Measurements from ENCODE around the gene DNASE2.

Gene DNASE2

GRCh38 chr19:12834976-12835757 is 46.1 kb downstream of the DNASE2 start:
- DNase-seq, result peak; percentile 53
- Histone ChIP-seq H3K4me3 (ENCODE audit: low read depth, low read length) (peak overlapping the region; percentile 85), H3K27me3 (ENCODE audit: insufficient read depth, low read depth, severe bottlenecking) (no peaks in the 10 kb centered on the region), H3K9me3 (ENCODE audit: severe bottlenecking) (no peaks in the 10 kb centered on the region), H3K36me3 (peaks cover 6% of the 10 kb centered on the region), H3K27ac (peak overlapping the region; percentile 95; the same call in 1 of the 2 replicates)
- TF ChIP-seq, protein P1, sequence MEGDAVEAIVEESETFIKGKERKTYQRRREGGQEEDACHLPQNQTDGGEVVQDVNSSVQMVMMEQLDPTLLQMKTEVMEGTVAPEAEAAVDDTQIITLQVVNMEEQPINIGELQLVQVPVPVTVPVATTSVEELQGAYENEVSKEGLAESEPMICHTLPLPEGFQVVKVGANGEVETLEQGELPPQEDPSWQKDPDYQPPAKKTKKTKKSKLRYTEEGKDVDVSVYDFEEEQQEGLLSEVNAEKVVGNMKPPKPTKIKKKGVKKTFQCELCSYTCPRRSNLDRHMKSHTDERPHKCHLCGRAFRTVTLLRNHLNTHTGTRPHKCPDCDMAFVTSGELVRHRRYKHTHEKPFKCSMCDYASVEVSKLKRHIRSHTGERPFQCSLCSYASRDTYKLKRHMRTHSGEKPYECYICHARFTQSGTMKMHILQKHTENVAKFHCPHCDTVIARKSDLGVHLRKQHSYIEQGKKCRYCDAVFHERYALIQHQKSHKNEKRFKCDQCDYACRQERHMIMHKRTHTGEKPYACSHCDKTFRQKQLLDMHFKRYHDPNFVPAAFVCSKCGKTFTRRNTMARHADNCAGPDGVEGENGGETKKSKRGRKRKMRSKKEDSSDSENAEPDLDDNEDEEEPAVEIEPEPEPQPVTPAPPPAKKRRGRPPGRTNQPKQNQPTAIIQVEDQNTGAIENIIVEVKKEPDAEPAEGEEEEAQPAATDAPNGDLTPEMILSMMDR (IDR thresholded peaks at IDR 0.05; ENCODE audit: low read depth, low read length), result no peak

- peak; percentile 63 for DNase-seq
- peak within 1 kb of the TSS; percentile 95 for H3K27ac ChIP-seq
These were observed 46.7 kb downstream of the DNASE2 start, which contains the start of gene RTBDN for GRCh38 chr19:12834566-12834943. TSS of gene RTBDN (minus strand) at chr19:12834579. CDS start at chr19:12829979, 4,600 bp downstream.

GRCh38 chr19:12833738-12834565 is 47.3 kb downstream of the DNASE2 start:
- H3K27me3 ChIP-seq (ENCODE audit: insufficient read depth, low read depth, severe bottlenecking), result no peaks in the 10 kb centered on the region
- H3K4me3 ChIP-seq (ENCODE audit: low read depth, low read length), result peak overlapping the region; percentile 85
- peak overlapping the region; percentile 95 for H3K27ac ChIP-seq
- no peaks in the 10 kb centered on the region; the same call in 1 of the 2 replicates for H3K36me3 ChIP-seq
- DNase-seq, result peak; percentile 84
- TF ChIP-seq, protein P1 (IDR thresholded peaks at IDR 0.05; ENCODE audit: low read depth, low read length), result 0 out of 2 replicates have a peak, but pooled peaks have one; percentile 7
- no peaks in the 10 kb centered on the region for H3K9me3 ChIP-seq (ENCODE audit: severe bottlenecking)

More at GRCh38 chr19:12834566-12834943, 46.7 kb downstream of the DNASE2 start, which contains the start of gene RTBDN:
- TF ChIP-seq, protein P1 (IDR thresholded peaks at IDR 0.05; ENCODE audit: low read depth, low read length), result no peak
- Histone ChIP-seq H3K9me3 (ENCODE audit: severe bottlenecking) (no peaks in the 10 kb centered on the region), H3K27me3 (ENCODE audit: insufficient read depth, low read depth, severe bottlenecking) (no peaks in the 10 kb centered on the region), H3K4me3 (ENCODE audit: low read depth, low read length) (peak within 1 kb of the TSS; percentile 85), H3K36me3 (no peaks in the 10 kb centered on the region; the same call in none of the 2 replicates)

- Histone ChIP-seq H3K27me3 (ENCODE audit: insufficient read depth, low read depth, severe bottlenecking) (no peaks in the 10 kb centered on the region), H3K9me3 (ENCODE audit: severe bottlenecking) (no peaks in the 10 kb centered on the region), H3K4me3 (ENCODE audit: low read depth, low read length) (peak overlapping the region; percentile 51), H3K36me3 (no peaks in the 10 kb centered on the region), H3K27ac (peak overlapping the region; percentile 81)
- DNase-seq, result no peak
- TF ChIP-seq, protein P1 (IDR thresholded peaks at IDR 0.05; ENCODE audit: low read depth, low read length), result no peak
These were observed 47.9 kb downstream of the DNASE2 start for GRCh38 chr19:12833418-12833737.

- Histone ChIP-seq H3K9me3 (ENCODE audit: severe bottlenecking) (no peaks in the 10 kb centered on the region), H3K27ac (0 out of 2 replicates have a peak overlapping the region, but pooled peaks have one; percentile 5), H3K27me3 (ENCODE audit: insufficient read depth, low read depth, severe bottlenecking) (no peaks in the 10 kb centered on the region), H3K4me3 (ENCODE audit: low read depth, low read length) (no peak overlapping the region), H3K36me3 (no peaks in the 10 kb centered on the region; the same call in 1 of the 2 replicates)
- TF ChIP-seq, protein P1 (IDR thresholded peaks at IDR 0.05; ENCODE audit: low read depth, low read length), result no peak
- peak; percentile 35 for DNase-seq
These were observed 52.8 kb downstream of the DNASE2 start for GRCh38 chr19:12828494-12828893.
